ENCODE results near the gene ALK. TPM values are rescaled to one million over a fixed set of nuclear protein-coding genes. Genes with fewer than 3 reads are reported as not detected.

The ALK gene
- total RNA-seq, 2 donors from 2014 or later = 0.19 TPM; not detected in 1

DNA sequence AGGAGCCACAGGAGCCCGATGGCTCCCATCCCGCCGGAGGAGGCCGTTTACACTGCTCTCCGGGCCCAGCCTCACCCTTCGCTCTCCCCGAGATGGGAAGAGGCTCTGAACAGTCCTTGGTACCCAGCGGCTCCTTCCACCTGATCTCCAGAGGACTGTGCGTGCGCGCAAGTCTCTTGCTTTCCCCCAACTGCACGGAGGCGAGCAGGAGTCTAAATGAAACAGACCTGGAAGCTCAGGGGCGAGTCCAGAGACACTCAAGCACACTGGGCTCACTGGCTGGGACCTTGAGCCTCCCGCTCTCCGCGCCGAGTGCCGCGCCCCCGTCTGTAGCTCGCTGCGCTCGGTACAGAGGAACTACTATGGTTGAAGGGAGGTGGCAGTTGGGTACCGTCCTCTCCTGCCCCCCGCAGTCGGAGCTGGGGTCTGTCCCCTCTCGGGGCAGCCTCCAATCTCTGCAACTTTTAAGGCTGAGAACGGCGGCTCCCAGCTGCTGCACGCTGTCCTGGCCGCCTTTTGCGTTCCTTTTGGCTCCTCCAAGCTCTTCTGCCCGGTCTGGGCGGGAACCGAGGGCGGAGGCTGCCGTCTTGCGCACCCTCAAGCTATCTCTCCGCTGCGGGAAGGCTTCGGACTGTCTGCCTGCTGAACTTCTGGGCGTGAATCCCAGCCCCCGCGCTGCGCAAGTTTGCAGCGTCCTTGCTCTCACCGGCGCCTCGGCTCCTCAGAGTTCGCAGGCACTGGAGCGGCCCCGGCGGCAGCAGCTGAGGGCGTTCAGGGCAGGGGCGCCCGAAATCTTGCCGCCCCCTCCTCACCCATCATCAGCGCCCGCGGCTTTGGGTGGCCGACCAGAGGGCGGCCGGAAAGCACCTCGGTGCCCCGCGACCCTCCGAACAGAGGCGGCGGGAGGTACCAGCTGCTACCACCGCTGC is 491 bp downstream of the ALK start:
- TF ChIP-seq, protein P1, sequence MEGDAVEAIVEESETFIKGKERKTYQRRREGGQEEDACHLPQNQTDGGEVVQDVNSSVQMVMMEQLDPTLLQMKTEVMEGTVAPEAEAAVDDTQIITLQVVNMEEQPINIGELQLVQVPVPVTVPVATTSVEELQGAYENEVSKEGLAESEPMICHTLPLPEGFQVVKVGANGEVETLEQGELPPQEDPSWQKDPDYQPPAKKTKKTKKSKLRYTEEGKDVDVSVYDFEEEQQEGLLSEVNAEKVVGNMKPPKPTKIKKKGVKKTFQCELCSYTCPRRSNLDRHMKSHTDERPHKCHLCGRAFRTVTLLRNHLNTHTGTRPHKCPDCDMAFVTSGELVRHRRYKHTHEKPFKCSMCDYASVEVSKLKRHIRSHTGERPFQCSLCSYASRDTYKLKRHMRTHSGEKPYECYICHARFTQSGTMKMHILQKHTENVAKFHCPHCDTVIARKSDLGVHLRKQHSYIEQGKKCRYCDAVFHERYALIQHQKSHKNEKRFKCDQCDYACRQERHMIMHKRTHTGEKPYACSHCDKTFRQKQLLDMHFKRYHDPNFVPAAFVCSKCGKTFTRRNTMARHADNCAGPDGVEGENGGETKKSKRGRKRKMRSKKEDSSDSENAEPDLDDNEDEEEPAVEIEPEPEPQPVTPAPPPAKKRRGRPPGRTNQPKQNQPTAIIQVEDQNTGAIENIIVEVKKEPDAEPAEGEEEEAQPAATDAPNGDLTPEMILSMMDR (IDR thresholded peaks at IDR 0.05) = no peak

GRCh38 chr2:29920130-29920577 is 1.2 kb downstream of the ALK start:
- Histone ChIP-seq H3K9me3 (no peaks in the 10 kb centered on the region), H3K27ac (no peak overlapping the region), H3K4me1 (peaks cover 8% of the 10 kb centered on the region), H3K36me3 (no peaks in the 10 kb centered on the region), H3K4me3 (peak overlapping the region; percentile 23), H3K27me3 (peaks cover 33% of the 10 kb centered on the region), H3K9ac (ENCODE audit: low read depth in 2 of 2, low read length in 2 of 2) (no peak overlapping the region)
- DNase-seq = peak; percentile 32
- TF ChIP-seq, protein P1 (IDR thresholded peaks at IDR 0.05) = no peak
- intact Hi-C loops (cut with DNase I) = loop anchor here (5.0 kb wide), 1 partner anchor 152 kb away; no protein-coding TSS in a partner anchor

More for the DNA sequence above, 491 bp downstream of the ALK start:
- peaks cover 33% of the 10 kb centered on the region for H3K27me3 ChIP-seq
- H3K9ac ChIP-seq (ENCODE audit: low read depth in 2 of 2, low read length in 2 of 2) = no peak overlapping the region
- intact Hi-C loops (cut with DNase I) = loop anchor here (5.0 kb wide), 1 partner anchor 151 kb away; no protein-coding TSS in a partner anchor
- H3K36me3 ChIP-seq = no peaks in the 10 kb centered on the region
- H3K9me3 ChIP-seq = no peaks in the 10 kb centered on the region
- DNase-seq = no peak
- peak overlapping the region; percentile 23 for H3K4me3 ChIP-seq
- peaks cover 8% of the 10 kb centered on the region for H3K4me1 ChIP-seq
- no peak overlapping the region for H3K27ac ChIP-seq

GRCh38 chr2:29918941-29919340 is 2.4 kb downstream of the ALK start:
- H3K4me1 ChIP-seq = peaks cover 8% of the 10 kb centered on the region
- intact Hi-C loops (cut with DNase I) = no loop called here
- H3K4me3 ChIP-seq = no peak overlapping the region
- H3K27ac ChIP-seq = no peak overlapping the region
- TF ChIP-seq, protein P1 (IDR thresholded peaks at IDR 0.05) = no peak
- no peaks in the 10 kb centered on the region for H3K9me3 ChIP-seq
- H3K27me3 ChIP-seq = peaks cover 33% of the 10 kb centered on the region
- no peaks in the 10 kb centered on the region for H3K36me3 ChIP-seq
- no peak for DNase-seq
- H3K9ac ChIP-seq (ENCODE audit: low read depth in 2 of 2, low read length in 2 of 2) = no peak overlapping the region

DNA sequence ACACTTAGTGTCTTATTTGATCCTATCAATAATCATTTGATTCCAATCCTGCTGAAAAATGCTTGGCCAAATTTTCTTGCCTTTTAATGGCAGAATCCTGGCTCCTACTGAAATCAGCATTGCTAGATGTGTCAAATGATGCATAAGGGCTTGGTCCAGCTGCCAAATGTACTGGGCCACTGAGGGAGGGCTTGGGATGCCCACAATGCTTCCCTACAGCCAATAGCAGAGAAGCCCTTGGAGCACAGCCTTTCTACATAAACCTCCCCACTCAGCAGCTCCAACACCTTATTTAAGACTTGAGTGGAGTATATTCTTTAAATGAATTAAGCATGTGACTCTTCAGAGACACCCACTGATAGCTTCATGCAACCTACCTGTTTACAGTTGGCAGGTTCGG is 3.6 kb downstream of the ALK start:
- TF ChIP-seq, protein P1 (IDR thresholded peaks at IDR 0.05) = no peak
- no peak overlapping the region for H3K27ac ChIP-seq
- H3K9me3 ChIP-seq = no peaks in the 10 kb centered on the region
- H3K9ac ChIP-seq (ENCODE audit: low read depth in 2 of 2, low read length in 2 of 2) = no peak overlapping the region
- H3K36me3 ChIP-seq = no peaks in the 10 kb centered on the region
- H3K4me1 ChIP-seq = peaks cover 8% of the 10 kb centered on the region
- no peak for DNase-seq
- H3K27me3 ChIP-seq = peaks cover 33% of the 10 kb centered on the region
- H3K4me3 ChIP-seq = no peak overlapping the region
- intact Hi-C loops (cut with DNase I) = no loop called here

GRCh38 chr2:29916571-29916970 is 4.8 kb downstream of the ALK start:
- TF ChIP-seq, protein P1 (IDR thresholded peaks at IDR 0.05) = no peak
- Histone ChIP-seq H3K27ac (no peak overlapping the region), H3K9me3 (no peaks in the 10 kb centered on the region), H3K36me3 (no peaks in the 10 kb centered on the region), H3K4me1 (peaks cover 8% of the 10 kb centered on the region), H3K9ac (ENCODE audit: low read depth in 2 of 2, low read length in 2 of 2) (no peak overlapping the region), H3K27me3 (peaks cover 28% of the 10 kb centered on the region), H3K4me3 (no peak overlapping the region)
- intact Hi-C loops (cut with DNase I) = no loop called here
- no peak for DNase-seq

Data from colonic mucosa (tissue), 4 donors.